GM12878 (cell line): Measurements from ENCODE around the gene NTRK1. TPM values are rescaled to one million over a fixed set of nuclear protein-coding genes. Genes with fewer than 3 reads are reported as not detected.

Experiments used
- ATAC-seq: fragments of 200-7000 bp; cut with Tn5 transposase; 3 replicates; pipeline ENCODE4 v1.9.1; 2020; ENCODE audit warnings: mild to moderate bottlenecking, moderate library complexity
- BruUV-seq: library from RNA; stranded (reverse); fragments of 400-500 nt; replicated peaks from 2 replicates; lab custom pipeline; 2021; lab: Mats Ljungman, UMichigan
- CTCF ChIA-PET: fragments of 300-600 bp; sonication (Branson Sonifier 250); formaldehyde crosslinking; extraction: SDS; loops from one replicate; lab custom pipeline; 2021; ENCODE audit warnings: inconsistent platforms; lab: Yijun Ruan, JAX
- POLR2A ChIA-PET: fragments of 350-600 bp; formaldehyde crosslinking; extraction: SDS; loops from one replicate; lab custom pipeline; 2021; ENCODE audit warnings: inconsistent platforms; lab: Charles Lee
- RAD21 ChIA-PET: fragments of 300-600 bp; sonication (Branson Sonifier 250); formaldehyde crosslinking; loops from one replicate; lab custom pipeline; 2023; ENCODE audit warnings: antibody characterized with exemption; ENCODE audit not compliant: unreplicated experiment; lab: Charles Lee
- SMC1A ChIA-PET: fragments of 300-600 bp; sonication (Branson Sonifier 250); formaldehyde crosslinking; loops from one replicate; lab custom pipeline; 2023; ENCODE audit not compliant: unreplicated experiment, uncharacterized antibody; lab: Charles Lee
- DNase-seq: peaks from one replicate; pipeline ENCODE4 v3.0.0-alpha.2; 2011; ENCODE audit warnings: low read depth, low spot score
- FAIRE-seq: peaks from 3 replicates; lab custom pipeline; 2011; peaks lifted over from hg19 to GRCh38; lab: Jason Lieb, UNC
- H2AFZ ChIP-seq: 2 replicates; pipeline ENCODE4 v1.6.0; 2011; ENCODE audit warnings: low read depth, low read length, control low read depth; ENCODE audit not compliant: control insufficient read depth
- H3K27ac ChIP-seq: 2 replicates; pipeline ENCODE4 v1.5.1; 2011; ENCODE audit warnings: control low read depth; ENCODE audit not compliant: control insufficient read depth, insufficient read depth
- H3K27me3 ChIP-seq, 2 experiments: replicated peaks in 1 of 2; 2 replicates each; pipeline versions ENCODE4 v1.6.0 to v1.6.1; 2011; ENCODE audit warnings: low read length in 1 of 2; ENCODE audit not compliant: control insufficient read depth in 2 of 2, insufficient read depth in 2 of 2
- H3K36me3 ChIP-seq, 2 experiments: 2 replicates each; pipeline ENCODE4 v1.5.1; 2011; ENCODE audit warnings: low read length in 1 of 2; ENCODE audit not compliant: control insufficient read depth in 2 of 2, insufficient read depth in 2 of 2
- H3K4me1 ChIP-seq: 2 replicates; pipeline ENCODE4 v1.6.1; 2011; ENCODE audit warnings: mild to moderate bottlenecking, low read length, moderate library complexity, mixed read lengths; ENCODE audit not compliant: control insufficient read depth, insufficient read depth
- H3K4me2 ChIP-seq: 2 replicates; pipeline ENCODE4 v1.6.0; 2011; ENCODE audit warnings: control low read depth; ENCODE audit not compliant: control insufficient read depth, insufficient read depth
- H3K4me3 ChIP-seq: fragments of 200-600 bp; sonication (generic); 2 replicates; pipeline ENCODE4 v1.5.1; 2016
- H3K79me2 ChIP-seq: 2 replicates; pipeline ENCODE4 v1.6.0; 2011; ENCODE audit warnings: low read length; ENCODE audit not compliant: control insufficient read depth, insufficient read depth
- H3K9ac ChIP-seq: 2 replicates; pipeline ENCODE4 v1.8.0; 2011; ENCODE audit warnings: low read length, control low read depth, mixed read lengths; ENCODE audit not compliant: control insufficient read depth, insufficient read depth
- H3K9me3 ChIP-seq: replicated peaks from 3 replicates; pipeline ENCODE4 v1.5.1; 2011; ENCODE audit warnings: mild to moderate bottlenecking, low read length; ENCODE audit not compliant: control insufficient read depth, insufficient read depth
- H4K20me1 ChIP-seq: 2 replicates; pipeline ENCODE4 v1.6.0; 2011; ENCODE audit not compliant: control insufficient read depth, insufficient read depth
- BCL3 ChIP-seq: IDR thresholded peaks from 2 replicates; pipeline ENCODE4 v1.6.1; 2011; ENCODE audit warnings: borderline replicate concordance, low read depth, mild to moderate bottlenecking, moderate library complexity, low read length; ENCODE audit not compliant: insufficient read depth, poor library complexity, severe bottlenecking
- CUX1 ChIP-seq: IDR thresholded peaks from 2 replicates; pipeline ENCODE4 v1.6.1; 2012; ENCODE audit warnings: improper control_type of control experiment, low read depth, low read length; ENCODE audit not compliant: insufficient replicate concordance
- DPF2 ChIP-seq: fragments of 450-650 bp; IDR thresholded peaks from 2 replicates; pipeline ENCODE4 v1.6.1; 2017; ENCODE audit warnings: mild to moderate bottlenecking
- HDGF ChIP-seq: fragments of 450-650 bp; IDR thresholded peaks from 2 replicates; pipeline ENCODE4 v1.6.1; 2016; ENCODE audit warnings: antibody characterized with exemption
- SIN3A ChIP-seq: IDR thresholded peaks from 2 replicates; pipeline ENCODE4 v1.6.1; 2012; ENCODE audit warnings: low read depth, low read length, improper control_type of control experiment
- SMAD1 ChIP-seq: fragments of 450-650 bp; IDR thresholded peaks from 2 replicates; pipeline ENCODE4 v1.6.1; 2018; ENCODE audit warnings: mild to moderate bottlenecking, low read depth; ENCODE audit not compliant: partially characterized antibody
- SUZ12 ChIP-seq: fragments of 200-600 bp; sonication (generic); IDR thresholded peaks from one replicate; pipeline ENCODE4 v1.6.1; 2018; ENCODE audit warnings: antibody characterized with exemption, mild to moderate bottlenecking; ENCODE audit not compliant: unreplicated experiment
- ZSCAN29 ChIP-seq: fragments of 450-650 bp; IDR thresholded peaks from 2 replicates; pipeline ENCODE4 v1.6.1; 2017; ENCODE audit warnings: mild to moderate bottlenecking, moderate library complexity
- WGBS: methylation state at CpG from one replicate; pipeline ENCODE4 v1.1.6; 2016; ENCODE audit warnings: low lambda C conversion rate; ENCODE audit not compliant: insufficient replicate concordance, insufficient coverage; ENCODE audit errors: missing lambda C conversion rate; 5-methylcytosine and 5-hydroxymethylcytosine counted together
- in situ Hi-C: fragments of 300-500 bp; cut with MboI; formaldehyde crosslinking; loops from 9 replicates; pipeline ENCODE4 v1.14.3; 2018; ENCODE audit warnings: mixed read lengths
- intact Hi-C: fragments of 100-400 bp; cut with micrococcal nuclease; formaldehyde crosslinking; loops from one replicate; pipeline ENCODE4 v1.14.2; 2022; ENCODE audit not compliant: unreplicated experiment
- polyA plus RNA-seq, 11 experiments: library from polyadenylated mRNA; depleted of rRNA in 4 of 11; unstranded in 6 of 11; stranded (reverse) in 5 of 11; fragments of >200 nt; fragmentation: Nextera tagmentation in 4 of 11; fragmentation: Illumina TruSeq in 1 of 11; extraction: Ambion mirVana in 4 of 11; extraction: Trizol in 1 of 11; gene quantifications; 1 replicate in 1 of 11; 2 replicates in 10 of 11; pipeline versions ENCODE4 v1.2.1 to v1.2.3, GENCODE V29; 2011 to 2016; ENCODE audit warnings: inconsistent platforms in 2 of 11, missing spikeins in 2 of 11, low read depth in 1 of 11
- total RNA-seq, 4 experiments: library from RNA; depleted of rRNA in 3 of 4; stranded (reverse); fragments of >200 nt in 3 of 4; fragmentation: Illumina TruSeq in 1 of 4; extraction: Trizol in 1 of 4; gene quantifications; 2 replicates each; pipeline versions ENCODE4 v1.2.1 to v1.2.3, GENCODE V29; 2013 to 2021

The NTRK1 gene
- total and polyA plus RNA-seq, 10 of the 15 experiments (the other 5 are each of a cell fraction or from before 2014, with no cell fraction given), result 0.10 to 0.56 (median 0.40) TPM; not detected in 7

GRCh38 chr1:156812293-156812990 is 48.2 kb upstream of the NTRK1 start:
- in situ Hi-C loops, result no loop called here
- Histone ChIP-seq H3K79me2 (no peaks in the 10 kb centered on the region), H3K9me3 (no peaks in the 10 kb centered on the region), H3K4me3 (no peak overlapping the region), H3K27ac (no peak overlapping the region), H2AFZ (no peak overlapping the region), H3K27me3 (no peaks in the 10 kb centered on the region), H3K4me1 (peaks cover 27% of the 10 kb centered on the region), H3K36me3 (no peaks in the 10 kb centered on the region; a peak in 1 of 4 replicates), H3K9ac (no peak overlapping the region), H3K4me2 (no peak overlapping the region), H4K20me1 (no peaks in the 10 kb centered on the region)
- TF ChIP-seq HDGF, result no peak
- no peak for TF ChIP-seq SIN3A
- intact Hi-C loops, result no loop called here
- ATAC-seq (no peak), FAIRE-seq (no peak), DNase-seq (no peak)
- whole genome bisulfite sequencing, result 99% methylated on average over 10 of the region's 10 CpGs
- ChIA-PET RAD21 (no interaction called here), CTCF (interaction anchor here (0.9 to 8.5 kb wide), 8 partner anchors 9 to 124 kb away, joined by 3 to 60 read pairs (median 12); partner anchors contain the start of genes INSRR and NTRK1), SMC1A (interaction anchor here (0.8 to 1.3 kb wide), 2 partner anchors 10 to 16 kb away, joined by 3 read pairs; no protein-coding TSS in a partner anchor), POLR2A (interaction anchor here (1.3 to 1.4 kb wide), 2 partner anchors 44 to 47 kb away, joined by 3 read pairs; no protein-coding TSS in a partner anchor)
- no TSS peak for BruUV-seq

GRCh38 chr1:156813298-156813697 is 47.4 kb upstream of the NTRK1 start:
- Histone ChIP-seq H3K4me3 (peak overlapping the region; percentile 59; the same call in 1 of the 2 replicates), H2AFZ (peak overlapping the region; percentile 84), H3K9ac (no peak overlapping the region; the same call in 1 of the 2 replicates), H3K4me1 (peaks cover 20% of the 10 kb centered on the region), H4K20me1 (no peaks in the 10 kb centered on the region), H3K27ac (no peak overlapping the region), H3K27me3 (no peaks in the 10 kb centered on the region), H3K9me3 (no peaks in the 10 kb centered on the region), H3K4me2 (peak overlapping the region; percentile 88), H3K36me3 (no peaks in the 10 kb centered on the region; a peak in 1 of 4 replicates), H3K79me2 (no peaks in the 10 kb centered on the region)
- BruUV-seq, result no TSS peak
- no peak for DNase-seq
- ChIA-PET RAD21 (interaction anchor here (1.0 kb wide), 2 partner anchors 23 to 47 kb away, joined by 7 to 8 read pairs; no protein-coding TSS in a partner anchor), SMC1A (interaction anchor here (0.9 to 1.3 kb wide), 3 partner anchors 11 to 92 kb away, joined by 3 read pairs; no protein-coding TSS in a partner anchor), POLR2A (interaction anchor here (0.7 to 1.4 kb wide), 2 partner anchors 45 to 85 kb away, joined by 3 read pairs; partner anchors contain the start of genes ISG20L2 and METTL25B), CTCF (interaction anchor here (0.9 to 8.5 kb wide), 16 partner anchors 9 to 152 kb away, joined by 3 to 60 read pairs (median 6); partner anchors contain the start of genes INSRR, METTL25B and NTRK1)
- in situ Hi-C loops (no loop called here), intact Hi-C loops (no loop called here)
- 69% methylated on average over 10 of the region's 10 CpGs for whole genome bisulfite sequencing
- no peak for FAIRE-seq
- ATAC-seq, result no peak
- TF ChIP-seq BCL3 (no peak), CUX1 (no peak), ZSCAN29 (no peak), SMAD1 (no peak), SUZ12 (no peak), DPF2 (no peak)
